ENCODE measurements around the gene MPG. TPM values are rescaled to one million over a fixed set of nuclear protein-coding genes. Genes with fewer than 3 reads are reported as not detected.

MPG gene
- total RNA-seq, 1 experiment from 2014 or later: 86.2 TPM

DNA sequence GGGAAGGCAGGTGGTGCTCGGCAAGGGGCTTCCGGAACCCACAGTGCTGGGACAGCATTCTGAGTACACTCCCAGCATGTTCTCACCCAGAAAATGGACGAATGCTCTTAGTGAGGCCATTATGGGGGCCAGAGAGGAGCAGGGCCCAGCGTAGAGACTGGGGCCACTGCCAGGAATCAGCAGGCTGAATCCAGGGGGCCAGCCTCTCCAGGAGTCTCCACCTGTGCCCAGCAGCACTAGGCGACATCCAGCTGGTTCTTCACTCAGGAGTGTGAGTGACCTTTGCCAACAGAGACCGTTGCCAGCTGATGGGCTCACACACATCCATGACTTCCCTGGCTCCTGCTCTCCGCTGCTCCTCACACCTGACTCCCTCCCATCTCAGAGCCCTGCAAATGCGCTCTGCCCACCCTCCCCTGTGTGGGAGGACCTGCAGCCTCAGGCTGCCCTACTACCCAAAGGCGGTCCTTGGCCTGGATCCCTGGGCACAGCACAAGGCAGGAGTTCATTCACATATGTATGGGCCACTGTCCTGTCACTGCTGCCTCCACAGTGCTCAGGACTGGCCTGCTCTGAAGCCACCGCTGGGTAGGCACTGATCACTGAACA lies 10.7 kb upstream of the MPG start:
- H3K79me2 ChIP-seq (ENCODE audit: low read depth): peaks cover 3% of the 10 kb centered on the region; the same call in 1 of the 2 replicates
- H3K4me2 ChIP-seq: no peak overlapping the region
- peaks cover 16% of the 10 kb centered on the region for H3K4me1 ChIP-seq (replicated peaks; ENCODE audit: insufficient read depth)
- H3K9me2 ChIP-seq (ENCODE audit: insufficient read depth): no peaks in the 10 kb centered on the region
- no peaks in the 10 kb centered on the region for H3K36me3 ChIP-seq (ENCODE audit: low read depth)
- TF ChIP-seq, protein P1, sequence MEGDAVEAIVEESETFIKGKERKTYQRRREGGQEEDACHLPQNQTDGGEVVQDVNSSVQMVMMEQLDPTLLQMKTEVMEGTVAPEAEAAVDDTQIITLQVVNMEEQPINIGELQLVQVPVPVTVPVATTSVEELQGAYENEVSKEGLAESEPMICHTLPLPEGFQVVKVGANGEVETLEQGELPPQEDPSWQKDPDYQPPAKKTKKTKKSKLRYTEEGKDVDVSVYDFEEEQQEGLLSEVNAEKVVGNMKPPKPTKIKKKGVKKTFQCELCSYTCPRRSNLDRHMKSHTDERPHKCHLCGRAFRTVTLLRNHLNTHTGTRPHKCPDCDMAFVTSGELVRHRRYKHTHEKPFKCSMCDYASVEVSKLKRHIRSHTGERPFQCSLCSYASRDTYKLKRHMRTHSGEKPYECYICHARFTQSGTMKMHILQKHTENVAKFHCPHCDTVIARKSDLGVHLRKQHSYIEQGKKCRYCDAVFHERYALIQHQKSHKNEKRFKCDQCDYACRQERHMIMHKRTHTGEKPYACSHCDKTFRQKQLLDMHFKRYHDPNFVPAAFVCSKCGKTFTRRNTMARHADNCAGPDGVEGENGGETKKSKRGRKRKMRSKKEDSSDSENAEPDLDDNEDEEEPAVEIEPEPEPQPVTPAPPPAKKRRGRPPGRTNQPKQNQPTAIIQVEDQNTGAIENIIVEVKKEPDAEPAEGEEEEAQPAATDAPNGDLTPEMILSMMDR (conservative IDR thresholded peaks at IDR 0.05): no peak
- no peak for TF ChIP-seq EZH2 (IDR thresholded peaks at IDR 0.05; ENCODE audit: low read depth)
- H3K27ac ChIP-seq: no peak overlapping the region
- intact Hi-C loops (cut with micrococcal nuclease; ENCODE audit: unreplicated experiment): no loop called here
- H3K9me3 ChIP-seq (ENCODE audit: insufficient read depth, low read depth): no peaks in the 10 kb centered on the region
- ChIA-PET CTCF (interaction anchor here (0.6 kb wide), 1 partner anchor 384 kb away, joined by 13 read pairs; no protein-coding TSS in a partner anchor), POLR2A (ENCODE audit: unreplicated experiment) (interaction anchor here (0.6 kb wide), 1 partner anchor 290 kb away, joined by 4 read pairs; no protein-coding TSS in a partner anchor)
- H3F3A ChIP-seq (ENCODE audit: insufficient read depth, low read depth): no peaks in the 10 kb centered on the region
- BruUV-seq (replicated peaks): no TSS peak
- H2AFZ ChIP-seq: no peak overlapping the region
- H4K20me1 ChIP-seq (ENCODE audit: insufficient read depth): peaks cover 8% of the 10 kb centered on the region
- no peak for DNase-seq
- no peak overlapping the region for H3K4me3 ChIP-seq
- no peaks in the 10 kb centered on the region for H3K27me3 ChIP-seq (ENCODE audit: insufficient read depth, low read depth)

DNA sequence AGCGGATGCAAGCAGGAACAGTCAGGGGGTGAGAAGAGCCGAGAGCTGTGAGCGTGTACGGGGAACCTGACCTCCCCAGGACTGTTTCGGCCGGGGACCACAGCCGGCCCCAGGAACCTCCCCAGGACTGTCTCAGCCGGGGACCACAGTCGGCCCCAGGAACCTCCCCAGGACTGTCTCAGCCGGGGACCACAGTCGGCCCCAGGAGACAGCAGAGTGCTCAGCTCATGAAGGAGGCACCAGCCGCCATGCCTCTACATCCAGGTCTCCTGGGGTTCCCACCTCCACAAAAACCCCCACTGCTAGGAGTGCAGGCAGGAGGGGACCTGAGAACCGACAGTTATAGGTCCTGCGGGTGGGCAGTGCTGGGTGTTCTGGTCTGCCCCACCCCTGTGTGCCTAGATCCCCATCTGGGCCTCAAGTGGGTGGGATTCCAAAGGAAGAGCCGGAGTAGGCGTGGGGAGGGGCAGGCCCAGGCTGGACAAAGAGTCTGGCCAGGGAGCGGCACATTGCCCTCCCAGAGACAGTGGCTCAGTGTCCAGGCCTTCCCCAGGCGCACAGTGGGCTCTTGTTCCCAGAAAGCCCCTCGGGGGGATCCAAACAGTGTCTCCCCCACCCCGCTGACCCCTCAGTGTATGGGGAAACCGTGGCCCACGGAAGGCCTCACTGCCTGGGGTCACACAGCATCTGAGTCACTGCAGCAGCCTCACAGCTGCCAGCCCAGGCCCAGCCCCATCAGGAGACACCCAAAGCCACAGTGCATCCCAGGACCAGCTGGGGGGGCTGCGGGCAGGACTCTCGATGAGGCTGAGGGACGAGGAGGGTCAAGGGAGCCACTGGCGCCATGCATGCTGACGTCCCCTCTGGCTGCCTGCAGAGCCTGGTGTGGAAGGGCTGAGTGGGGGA lies 9.9 kb upstream of the MPG start:
- H2AFZ ChIP-seq: no peak overlapping the region
- DNase-seq: no peak
- no peak overlapping the region for H3K4me3 ChIP-seq
- TF ChIP-seq EZH2 (IDR thresholded peaks at IDR 0.05; ENCODE audit: low read depth): no peak
- TF ChIP-seq, protein P1 (conservative IDR thresholded peaks at IDR 0.05): no peak
- no peaks in the 10 kb centered on the region for H3K9me3 ChIP-seq (ENCODE audit: insufficient read depth, low read depth)
- no peaks in the 10 kb centered on the region for H3K36me3 ChIP-seq (ENCODE audit: low read depth)
- H3K27me3 ChIP-seq (ENCODE audit: insufficient read depth, low read depth): no peaks in the 10 kb centered on the region
- no TSS peak for BruUV-seq (replicated peaks)
- no peak overlapping the region for H3K27ac ChIP-seq
- H3K4me1 ChIP-seq (replicated peaks; ENCODE audit: insufficient read depth): peaks cover 22% of the 10 kb centered on the region
- intact Hi-C loops (cut with micrococcal nuclease; ENCODE audit: unreplicated experiment): no loop called here
- peaks cover 8% of the 10 kb centered on the region for H4K20me1 ChIP-seq (ENCODE audit: insufficient read depth)
- POLR2A ChIA-PET (ENCODE audit: unreplicated experiment): interaction anchor here (0.6 kb wide), 1 partner anchor 289 kb away, joined by 4 read pairs; no protein-coding TSS in a partner anchor
- CTCF ChIA-PET: interaction anchor here (0.6 kb wide), 1 partner anchor 383 kb away, joined by 13 read pairs; no protein-coding TSS in a partner anchor
- H3K79me2 ChIP-seq (ENCODE audit: low read depth): peaks cover 3% of the 10 kb centered on the region; the same call in 1 of the 2 replicates
- H3F3A ChIP-seq (ENCODE audit: insufficient read depth, low read depth): peaks cover 1% of the 10 kb centered on the region; the same call in 1 of the 2 replicates
- no peaks in the 10 kb centered on the region for H3K9me2 ChIP-seq (ENCODE audit: insufficient read depth)
- H3K4me2 ChIP-seq: no peak overlapping the region

DNA sequence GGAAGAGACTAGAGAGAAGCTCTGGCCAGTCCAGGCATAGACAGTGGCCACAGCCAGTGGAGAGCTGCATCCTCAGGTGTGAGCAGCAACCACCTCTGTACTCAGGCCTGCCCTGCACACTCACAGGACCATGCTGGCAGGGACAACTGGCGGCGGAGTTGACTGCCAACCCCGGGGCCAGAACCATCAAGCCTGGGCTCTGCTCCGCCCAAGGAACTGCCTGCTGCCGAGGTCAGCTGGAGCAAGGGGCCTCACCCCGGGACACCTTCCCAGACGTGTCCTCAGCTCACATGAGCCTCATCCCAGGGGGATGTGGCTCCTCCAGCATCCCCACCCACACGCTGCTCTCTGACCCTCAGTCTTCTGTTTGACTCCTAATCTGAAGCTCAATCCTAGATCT lies 8.8 kb upstream of the MPG start:
- peaks cover 3% of the 10 kb centered on the region; the same call in 1 of the 2 replicates for H3K79me2 ChIP-seq (ENCODE audit: low read depth)
- POLR2A ChIA-PET (ENCODE audit: unreplicated experiment): interaction anchor here (0.6 kb wide), 1 partner anchor 42 kb away, joined by 6 read pairs; no protein-coding TSS in a partner anchor
- intact Hi-C loops (cut with micrococcal nuclease; ENCODE audit: unreplicated experiment): no loop called here
- peaks cover 26% of the 10 kb centered on the region for H3K4me1 ChIP-seq (replicated peaks; ENCODE audit: insufficient read depth)
- no peaks in the 10 kb centered on the region for H3K9me2 ChIP-seq (ENCODE audit: insufficient read depth)
- CTCF ChIA-PET: no interaction called here
- TF ChIP-seq, protein P1 (conservative IDR thresholded peaks at IDR 0.05): no peak
- TF ChIP-seq EZH2 (IDR thresholded peaks at IDR 0.05; ENCODE audit: low read depth): no peak
- no peaks in the 10 kb centered on the region for H3K36me3 ChIP-seq (ENCODE audit: low read depth)
- no TSS peak for BruUV-seq (replicated peaks)
- H3K27me3 ChIP-seq (ENCODE audit: insufficient read depth, low read depth): no peaks in the 10 kb centered on the region
- no peak overlapping the region for H3K4me2 ChIP-seq
- no peak for DNase-seq
- H3K9me3 ChIP-seq (ENCODE audit: insufficient read depth, low read depth): no peaks in the 10 kb centered on the region
- peaks cover 12% of the 10 kb centered on the region; the same call in 1 of the 2 replicates for H3F3A ChIP-seq (ENCODE audit: insufficient read depth, low read depth)
- no peak overlapping the region for H2AFZ ChIP-seq
- H3K27ac ChIP-seq: no peak overlapping the region
- H4K20me1 ChIP-seq (ENCODE audit: insufficient read depth): peaks cover 8% of the 10 kb centered on the region
- H3K4me3 ChIP-seq: no peak overlapping the region

All from PC-9 (cell line).